Renal cortical epithelial cell (primary cell): Measurements from ENCODE around the gene SYCP3. TPM values are rescaled to one million over a fixed set of nuclear protein-coding genes. Genes with fewer than 3 reads are reported as not detected.
"Not testable (repeated sequence)": the region's sequence is repeated elsewhere in the genome, so short reads cannot be mapped to it uniquely, and the experiment has no call there.

Experiments used
- DNase-seq: peaks from one replicate; pipeline ENCODE4 v3.0.0-alpha.2; 2011; ENCODE audit warnings: low read depth
- total RNA-seq: library from RNA; depleted of rRNA; stranded (reverse); fragments of >200 nt; gene quantifications from 2 replicates; pipeline ENCODE4 v1.2.3, GENCODE V29; 2014

Gene SYCP3
- total RNA-seq, 1 donor from 2014 or later, result 0.15 TPM

DNA sequence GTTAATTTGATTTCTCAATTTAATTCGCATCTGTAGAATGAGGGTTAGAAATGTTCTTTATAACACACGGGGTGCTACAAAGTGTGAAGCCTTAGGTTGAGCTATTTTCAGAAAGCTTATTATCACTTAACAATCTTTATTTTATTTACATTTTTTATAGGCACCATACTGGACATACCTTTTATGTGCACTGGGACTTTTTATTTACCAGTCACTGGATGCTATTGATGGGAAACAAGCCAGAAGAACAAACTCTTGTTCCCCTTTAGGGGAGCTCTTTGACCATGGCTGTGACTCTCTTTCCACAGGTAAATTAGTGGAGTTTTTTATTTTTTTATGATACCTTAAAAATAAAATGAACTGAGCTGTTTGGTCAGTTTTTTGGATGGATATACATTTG lies 25.3 kb downstream of the SYCP3 start:
- no peak for DNase-seq

DNA sequence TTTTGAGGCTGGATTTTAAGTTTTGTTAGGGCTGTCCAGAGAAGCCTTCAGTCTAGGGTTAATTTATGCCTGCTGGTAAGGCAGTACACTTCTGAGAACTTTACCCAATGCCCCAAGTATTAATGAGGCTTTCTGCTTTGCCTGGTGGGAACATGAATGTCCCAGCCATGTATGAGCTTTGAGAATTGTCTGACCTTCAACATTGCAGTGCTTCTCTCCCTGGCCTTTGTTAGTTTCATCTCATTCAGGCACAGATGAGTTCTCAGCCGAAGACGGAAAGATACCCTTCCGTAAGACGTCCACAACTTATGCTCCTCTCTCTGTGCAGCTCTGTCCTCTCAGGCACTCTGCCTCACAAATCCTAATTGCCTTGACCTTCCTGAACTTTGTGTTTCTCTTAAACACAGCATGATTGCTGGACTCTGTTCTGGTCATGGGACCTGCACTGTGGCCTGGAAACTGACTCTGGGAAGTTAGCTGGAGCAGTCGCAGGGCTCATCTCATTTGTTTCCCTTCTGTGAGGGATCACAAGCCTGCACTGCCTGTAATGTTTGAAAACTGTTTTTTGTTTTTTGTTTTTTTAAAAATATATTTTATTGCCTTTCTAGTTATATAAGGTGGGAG lies 26.1 kb downstream of the SYCP3 start:
- peak; percentile 54 for DNase-seq

DNA sequence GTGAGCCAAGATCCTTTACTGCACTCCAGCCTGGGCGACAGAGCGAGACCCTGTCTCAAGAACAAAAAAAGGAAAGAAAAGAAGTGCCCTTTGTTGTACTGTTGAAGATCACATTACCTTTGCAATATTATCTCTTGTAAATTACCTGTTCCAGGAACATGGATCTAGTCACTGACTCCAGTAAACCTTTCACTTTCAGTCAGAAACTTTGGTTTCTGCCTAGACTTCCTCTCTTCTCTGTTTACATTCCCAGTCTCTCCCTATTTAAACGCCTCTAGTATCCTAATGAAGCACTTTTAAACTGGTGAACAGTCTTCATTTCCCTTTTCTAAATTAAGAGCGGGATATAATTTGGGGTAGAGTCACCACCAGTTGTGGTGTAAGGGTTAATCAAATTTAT lies 29.0 kb downstream of the SYCP3 start:
- DNase-seq, result no peak

DNA sequence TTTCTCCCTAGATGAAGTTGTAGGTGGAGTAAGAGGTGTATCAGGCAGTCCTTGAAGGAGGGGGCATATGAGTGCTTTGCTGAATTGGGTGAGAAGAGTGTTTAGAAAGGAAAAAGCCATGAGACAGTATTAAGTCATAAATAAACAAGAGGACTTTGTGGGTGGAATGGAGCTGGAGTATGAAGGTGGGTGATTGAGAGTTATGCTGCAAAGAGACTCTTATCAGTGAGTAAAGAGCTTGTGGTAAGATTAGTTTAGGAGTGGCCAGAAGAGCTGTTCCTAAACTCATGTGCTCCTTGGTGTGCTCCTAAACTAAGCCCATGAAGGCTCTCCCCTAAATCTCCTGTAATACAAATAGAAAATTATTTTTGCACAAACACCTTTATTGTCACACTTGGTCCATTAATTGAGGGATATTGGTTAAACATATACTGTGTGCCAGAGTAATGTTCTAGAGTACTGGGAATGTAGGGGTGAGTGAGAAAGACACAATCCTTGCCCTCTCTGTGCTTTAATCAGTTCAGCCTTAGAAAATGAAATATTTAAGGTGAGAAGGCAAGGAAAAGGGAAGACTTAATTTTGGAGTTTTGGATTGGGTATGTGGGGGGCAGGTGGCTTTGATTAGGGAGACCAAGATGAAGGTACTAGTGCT lies 32.0 kb downstream of the SYCP3 start:
- DNase-seq, result no peak

DNA sequence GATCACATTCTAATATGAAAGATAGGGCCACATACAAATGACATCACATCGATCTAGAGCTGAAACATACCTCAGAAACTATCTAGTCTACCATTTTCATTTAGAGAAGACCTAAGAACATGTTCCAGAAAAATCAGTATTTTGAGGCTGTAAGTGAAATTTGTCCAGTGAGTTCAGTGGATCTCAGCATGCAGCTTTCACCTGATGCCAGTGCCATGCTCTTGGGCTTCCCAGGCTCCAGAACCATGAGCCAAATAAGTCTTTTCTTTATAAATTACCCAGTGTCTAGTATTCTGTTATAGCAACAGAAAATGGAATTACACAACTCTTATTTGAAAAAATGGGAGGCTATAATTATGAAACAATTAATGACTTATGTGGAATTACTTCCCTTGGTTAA lies 32.9 kb downstream of the SYCP3 start:
- DNase-seq, result no peak

DNA sequence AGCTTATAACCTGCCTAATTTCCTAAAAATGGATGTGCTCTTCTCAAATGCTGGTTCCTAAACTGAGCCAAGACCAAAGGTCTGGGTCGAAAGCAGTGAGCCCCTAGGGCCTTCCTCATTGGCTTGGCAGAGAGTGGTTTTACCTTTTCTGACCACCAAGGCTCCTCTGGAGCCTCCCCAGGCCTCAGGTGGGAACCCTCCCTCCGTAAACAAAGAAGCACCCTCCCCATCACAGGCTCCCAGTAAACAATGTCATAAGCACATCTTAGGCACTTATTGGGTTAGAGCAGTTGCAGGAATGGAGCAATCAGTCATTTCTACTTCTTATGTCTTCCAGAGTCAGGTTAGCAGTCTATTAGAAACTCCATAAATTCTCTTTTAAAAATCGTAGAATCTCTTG lies 35.8 kb downstream of the SYCP3 start:
- DNase-seq, result no peak

DNA sequence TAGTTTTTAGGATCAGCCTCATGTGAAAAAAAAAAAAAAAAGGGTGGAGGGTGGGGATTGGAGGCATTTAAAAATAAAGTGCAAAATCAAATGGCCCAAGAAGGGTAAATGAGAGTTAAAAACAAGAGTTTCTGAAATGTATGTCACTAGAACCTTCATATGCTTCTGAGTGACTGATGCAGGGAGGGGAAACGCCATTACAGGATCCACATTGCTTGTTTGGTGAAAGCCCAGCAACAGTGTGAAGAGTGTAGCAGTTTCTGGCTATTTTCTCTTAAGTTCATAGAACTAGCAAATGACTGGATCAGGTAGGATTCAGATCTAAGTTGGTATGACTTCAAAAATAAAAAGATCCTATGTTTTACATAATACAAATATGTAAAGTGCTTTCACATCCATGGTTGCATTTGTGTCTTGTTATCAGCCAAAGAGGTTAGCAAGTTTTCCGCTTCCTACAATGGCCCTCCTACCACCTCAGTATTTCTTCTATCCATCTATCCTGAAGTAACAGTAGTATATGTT lies 38.9 kb downstream of the SYCP3 start:
- no peak for DNase-seq

DNA sequence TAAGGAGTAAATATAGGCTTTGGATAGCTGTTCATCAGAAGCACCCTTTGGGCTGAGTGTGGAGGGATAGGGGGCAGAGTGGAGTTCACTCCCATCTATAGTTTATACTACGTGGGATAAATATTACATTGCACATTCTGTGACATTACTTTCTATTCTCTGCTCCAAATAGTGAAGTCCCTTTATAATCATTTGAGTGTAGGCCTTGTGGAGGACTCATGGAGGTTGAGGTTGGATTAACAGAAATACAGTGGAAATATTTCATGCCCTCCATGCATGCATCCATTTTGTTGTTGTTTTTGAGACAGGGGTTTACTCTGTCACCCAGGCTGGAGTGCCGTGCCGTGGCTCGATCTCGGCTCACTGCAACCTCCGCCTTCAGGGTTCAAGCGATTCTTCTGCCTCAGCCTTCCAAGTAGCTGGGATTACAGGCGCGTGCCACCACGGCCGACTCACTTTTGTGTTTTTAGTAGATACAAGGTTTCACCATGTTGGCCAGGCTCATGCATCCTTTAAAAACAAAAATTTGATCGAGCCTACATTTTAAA lies 40.4 kb downstream of the SYCP3 start:
- no peak for DNase-seq

DNA sequence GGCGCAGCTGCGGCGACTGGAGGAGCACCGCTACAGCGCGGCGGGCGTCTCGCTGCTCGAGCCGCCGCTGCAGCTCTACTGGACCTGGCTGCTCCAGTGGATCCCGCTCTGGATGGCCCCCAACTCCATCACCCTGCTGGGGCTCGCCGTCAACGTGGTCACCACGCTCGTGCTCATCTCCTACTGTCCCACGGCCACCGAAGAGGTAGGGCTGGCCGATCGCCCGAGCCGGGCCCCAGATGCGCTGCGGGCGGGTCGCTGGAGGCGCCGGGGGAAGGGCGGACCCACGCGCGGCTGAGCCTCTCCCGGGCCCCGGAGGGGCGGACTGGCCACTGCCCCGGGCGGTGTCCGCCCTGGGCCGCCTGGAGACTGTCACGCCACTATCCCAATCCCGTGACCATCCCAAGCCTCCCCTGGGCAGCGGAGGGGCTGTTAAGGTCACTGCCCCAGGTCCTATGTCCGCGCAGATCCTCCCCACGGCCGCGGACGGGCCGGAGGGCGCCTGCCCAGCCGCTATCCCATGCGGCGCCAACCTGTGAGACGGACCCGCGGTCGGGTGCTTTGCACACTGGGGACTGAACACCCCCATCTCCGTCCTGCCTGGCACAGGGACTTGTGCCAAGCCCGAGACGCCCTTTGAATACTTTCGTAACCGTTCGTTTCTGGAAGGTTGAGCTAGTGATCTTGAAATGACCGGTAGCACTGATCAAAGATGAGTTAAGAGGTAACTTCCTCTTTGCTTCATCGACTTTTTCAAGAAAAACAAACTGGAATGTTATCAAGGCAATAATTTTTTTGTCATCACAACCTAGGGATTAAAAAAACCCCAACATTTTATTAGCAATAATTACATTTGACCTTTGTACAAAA lies 41.1 kb downstream of the SYCP3 start:
- peak; percentile 41 for DNase-seq

DNA sequence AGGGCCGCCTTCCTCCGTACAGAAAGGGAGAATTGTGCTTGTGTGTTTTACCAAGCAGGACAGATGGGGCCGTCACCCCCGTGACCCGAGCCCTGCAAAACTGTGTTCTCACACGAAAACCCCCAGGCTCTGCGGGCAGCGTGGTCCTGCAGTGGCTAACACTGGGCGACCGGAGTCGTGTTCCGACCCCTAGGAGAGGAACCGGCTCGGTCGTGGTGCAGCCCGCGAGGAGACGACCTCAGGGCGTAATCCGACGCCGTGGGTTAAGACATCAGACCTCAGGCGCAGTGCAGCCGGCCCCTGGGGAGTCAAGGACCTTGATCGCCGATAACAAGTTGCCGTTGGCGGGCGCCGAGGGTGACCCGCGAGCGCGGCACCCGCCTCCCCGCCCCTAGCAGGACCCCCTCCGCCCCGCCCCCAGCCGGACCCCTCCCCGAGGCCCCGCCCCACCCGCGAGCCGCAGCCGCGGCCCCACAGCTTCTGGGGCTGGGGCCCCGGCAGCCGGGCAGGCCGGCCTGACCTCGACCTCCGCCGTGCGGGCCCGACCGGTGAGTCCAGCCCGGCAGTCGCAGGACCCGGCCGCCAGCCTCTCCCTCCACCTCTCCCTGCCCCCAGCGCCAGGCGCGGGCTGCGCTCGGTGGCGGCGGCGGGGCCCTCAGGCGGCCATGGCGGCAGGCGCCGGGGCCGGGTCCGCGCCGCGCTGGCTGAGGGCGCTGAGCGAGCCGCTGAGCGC lies 41.9 kb downstream of the SYCP3 start, which contains the start of gene CHPT1:
Gene CHPT1, plus strand, starts transcription at position 444 of the 733 bp plus-strand sequence. Its CDS starts 222 bp downstream, at position 666.
- no peak for DNase-seq

DNA sequence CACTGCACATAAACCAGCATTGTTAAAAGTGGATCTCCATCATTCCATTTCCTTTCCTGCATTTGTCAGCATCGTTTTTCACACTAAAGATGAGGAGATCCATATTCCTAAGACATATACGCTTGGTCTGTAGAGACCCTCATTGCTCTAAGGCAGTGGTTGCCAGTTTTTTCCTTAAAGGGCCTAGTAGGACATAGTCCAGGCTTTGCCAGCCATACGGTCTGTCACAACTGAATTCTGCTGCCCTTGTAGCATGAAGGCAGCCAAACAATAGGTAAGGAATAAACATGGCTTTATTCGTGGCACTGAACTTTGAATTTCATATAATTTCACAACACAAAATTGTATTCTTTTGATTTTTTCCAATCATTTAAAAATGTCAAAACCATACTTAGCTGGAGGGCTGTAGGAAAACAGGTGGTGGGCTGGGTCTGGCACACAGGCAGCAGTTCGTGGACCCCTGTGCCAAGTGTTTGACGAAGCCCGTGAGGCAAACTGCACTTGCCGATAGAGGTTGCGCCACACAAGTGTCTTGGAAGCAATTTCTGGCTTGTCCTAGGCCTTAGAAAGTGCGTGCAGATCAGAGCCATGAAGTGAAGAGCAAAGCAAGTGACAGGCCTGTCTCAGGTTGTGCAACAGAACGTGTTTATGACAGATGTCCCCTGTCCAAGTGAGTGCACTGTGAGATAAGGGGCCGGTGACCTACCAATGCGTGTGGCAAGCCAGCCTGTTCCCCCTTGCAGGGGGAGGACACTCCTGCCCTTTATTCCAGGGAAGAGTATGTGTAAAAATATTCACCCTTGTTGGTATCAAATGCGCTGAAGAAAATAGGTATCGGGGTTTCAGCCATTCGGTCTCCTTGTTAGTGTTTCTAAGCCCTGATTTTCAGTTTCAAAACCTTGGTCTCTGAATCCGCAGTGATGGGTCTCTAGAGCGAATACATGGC lies 42.7 kb downstream of the SYCP3 start:
- no peak for DNase-seq

DNA sequence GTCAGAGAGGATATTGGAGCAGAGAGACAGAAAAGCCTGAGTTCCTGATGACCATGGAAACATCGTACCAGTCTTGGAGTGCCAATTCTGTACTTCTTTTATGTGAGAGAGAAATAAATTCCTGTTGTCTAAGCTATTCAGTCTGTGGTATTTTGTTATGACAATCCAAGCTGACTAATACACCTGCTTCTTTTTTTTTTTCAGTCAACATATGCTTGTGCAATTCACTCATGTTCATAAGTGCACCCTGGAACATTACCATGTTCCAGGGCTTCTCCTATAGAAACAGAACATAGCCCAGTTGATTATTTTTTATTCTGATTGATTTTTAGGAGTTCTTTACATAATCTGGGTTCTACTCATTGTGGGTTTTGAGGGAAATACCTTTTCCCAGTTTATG lies 43.6 kb downstream of the SYCP3 start:
- peak; percentile 87 for DNase-seq

DNA sequence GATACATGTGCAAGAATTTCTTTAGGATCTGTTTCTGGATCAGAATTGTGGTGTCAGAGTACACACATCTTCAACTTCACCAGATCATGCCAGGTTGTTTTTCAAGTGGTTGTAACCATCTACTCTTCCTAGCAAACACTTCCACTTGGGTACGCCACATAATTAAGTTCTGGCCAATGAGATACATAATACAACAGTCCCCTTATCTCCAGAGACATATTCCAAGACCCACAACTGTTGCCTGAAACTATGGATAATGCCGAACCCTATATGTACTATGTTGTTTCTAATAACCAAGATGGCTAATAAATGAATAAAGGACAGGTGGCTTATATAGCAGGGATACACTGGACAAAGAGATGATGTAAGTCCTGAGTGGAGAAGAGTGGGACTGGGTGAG lies 44.3 kb downstream of the SYCP3 start:
- no peak for DNase-seq

DNA sequence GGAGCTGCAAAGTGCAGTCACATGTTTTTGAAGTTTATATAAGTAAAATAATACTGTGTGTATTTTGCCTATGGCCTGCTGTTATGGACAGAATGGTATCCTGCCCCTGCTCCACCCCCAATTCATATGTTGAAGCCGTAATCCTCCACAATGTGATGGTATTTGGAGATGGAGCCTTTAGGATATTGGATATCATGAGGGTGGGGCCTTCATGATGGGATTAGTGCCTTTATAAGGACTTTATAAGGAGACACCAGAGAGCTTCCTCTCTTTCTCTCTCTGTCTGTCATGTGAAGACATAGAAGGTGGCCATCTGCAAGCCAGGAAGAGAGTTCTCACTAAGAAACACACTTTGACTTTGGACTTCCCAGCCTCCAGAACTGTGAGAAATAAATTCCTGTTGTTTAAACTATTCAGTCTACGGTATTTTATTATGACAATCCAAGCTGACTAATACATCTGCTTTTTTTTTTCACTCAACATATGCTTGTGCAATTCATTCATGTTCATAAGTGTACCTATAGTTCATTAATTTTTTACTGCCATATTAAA lies 44.9 kb downstream of the SYCP3 start:
- DNase-seq, result no peak

DNA sequence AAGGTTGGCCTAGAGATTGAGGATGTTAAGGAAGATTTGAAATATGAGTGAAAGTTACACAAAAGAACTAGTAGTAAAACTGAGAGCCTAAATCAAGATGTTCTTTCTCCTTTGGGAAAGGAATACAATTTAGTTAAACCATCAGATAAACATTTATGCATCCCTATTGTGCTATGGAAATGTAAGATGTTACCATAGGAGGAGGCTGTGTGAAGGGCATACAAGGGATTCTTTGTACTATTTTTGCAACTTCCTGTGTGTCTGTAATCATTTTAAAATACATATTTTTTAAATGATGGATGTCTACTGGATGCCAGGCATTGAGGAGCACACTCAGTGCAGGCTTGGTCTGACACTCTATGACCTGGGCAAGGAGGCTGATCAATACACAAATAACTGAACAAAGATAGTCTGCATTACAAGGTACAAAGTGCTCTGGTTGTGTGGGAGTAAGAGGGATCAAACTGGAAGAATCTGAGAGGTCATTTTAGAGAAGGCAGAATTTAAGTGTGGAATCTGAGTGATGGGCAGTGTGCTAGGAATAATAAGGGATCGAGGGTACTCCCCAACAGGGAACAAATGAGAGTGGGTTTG lies 47.7 kb downstream of the SYCP3 start:
- no peak for DNase-seq

DNA sequence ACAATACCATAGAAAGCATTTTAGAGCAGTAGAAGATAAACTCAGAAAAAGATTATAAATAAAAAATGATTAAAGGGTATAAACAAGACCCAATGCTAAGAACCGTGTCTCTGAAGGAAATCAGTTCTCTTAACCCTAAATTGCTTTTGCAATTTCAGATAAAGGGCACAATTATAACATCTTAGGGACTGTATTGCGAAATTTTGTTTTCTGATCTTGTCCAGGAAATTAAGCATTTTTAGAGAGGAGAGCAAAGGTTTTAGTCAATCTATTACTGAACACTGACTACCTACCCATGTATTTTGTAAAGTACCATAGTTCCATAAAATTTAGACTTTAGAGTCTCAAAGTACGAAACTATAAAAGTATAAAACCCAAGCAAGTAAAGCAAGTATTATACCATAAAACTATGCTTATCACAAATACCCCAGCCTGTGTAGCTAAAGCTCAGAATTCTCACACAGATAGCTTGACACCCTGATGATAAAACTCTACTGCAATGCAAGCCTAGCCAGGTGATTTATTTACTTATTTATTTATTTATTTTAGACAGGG lies 48.6 kb downstream of the SYCP3 start:
- no peak for DNase-seq

DNA sequence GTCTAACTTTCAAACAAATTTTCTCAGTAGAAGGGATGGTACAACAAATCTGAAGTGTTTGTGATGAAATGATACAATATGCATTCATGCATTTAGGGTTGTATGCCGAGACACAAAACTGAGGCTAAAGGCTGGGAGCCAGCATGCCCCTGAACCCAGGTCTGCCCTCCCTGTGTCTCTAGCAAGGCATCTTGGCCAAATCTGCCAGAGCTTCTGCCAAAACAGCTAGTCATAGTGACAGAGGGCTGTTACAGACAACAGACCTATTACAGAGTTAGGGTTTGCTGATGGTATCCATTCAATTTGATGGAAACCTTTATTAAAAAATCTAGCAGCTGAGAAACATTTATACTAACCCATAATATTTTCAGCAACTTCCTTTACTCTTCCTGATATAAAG lies 53.1 kb downstream of the SYCP3 start:
- no peak for DNase-seq

DNA sequence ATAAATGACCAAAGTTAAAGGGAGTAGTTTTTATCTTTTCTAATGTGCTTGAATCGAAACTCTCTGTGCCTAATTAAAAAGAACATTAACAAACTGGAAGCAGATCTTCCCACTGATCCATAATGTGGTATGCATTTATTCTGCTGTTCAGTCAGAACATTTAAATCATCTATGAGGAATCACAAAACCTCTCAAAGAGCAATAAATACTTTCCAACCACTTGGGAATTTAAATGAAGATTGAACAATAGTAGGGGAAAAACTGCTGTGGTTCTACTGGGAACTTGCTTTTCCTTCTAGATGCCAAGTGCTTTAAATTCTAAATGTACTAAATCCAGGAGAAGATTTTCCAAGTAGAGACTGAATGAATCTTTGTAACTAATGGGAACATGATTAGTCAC lies 54.2 kb downstream of the SYCP3 start:
- DNase-seq, result peak; percentile 30

DNA sequence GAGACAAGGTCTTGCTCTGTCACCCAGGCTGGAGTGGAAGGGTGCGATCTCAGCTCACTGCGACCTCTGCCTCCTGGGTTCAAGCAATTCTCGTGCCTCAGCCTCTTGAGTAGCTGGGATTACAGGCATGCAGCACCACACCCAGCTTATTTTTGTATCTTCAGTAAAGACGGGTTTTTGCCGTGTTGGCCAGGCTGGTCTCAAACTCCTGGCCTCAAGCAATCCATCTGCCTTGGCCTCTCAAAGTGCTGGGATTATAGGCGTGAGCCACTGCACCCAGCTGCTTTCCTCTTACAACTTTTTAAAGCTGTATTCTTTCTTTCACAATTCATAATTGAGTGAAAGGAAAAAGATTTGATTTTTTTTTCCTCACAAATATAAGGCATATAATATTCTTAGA lies 57.6 kb downstream of the SYCP3 start:
- DNase-seq, result not testable (repeated sequence)
